Tibial nerve (tissue), 4 donors: Measurements from ENCODE around the gene CCNDBP1. TPM values are rescaled to one million over a fixed set of nuclear protein-coding genes. Genes with fewer than 3 reads are reported as not detected.
"Not testable (repeated sequence)": the region's sequence is repeated elsewhere in the genome, so short reads cannot be mapped to it uniquely, and the experiment has no call there.

Experiments
- DNase-seq, 2 donors: peaks; one replicate each; pipeline ENCODE4 v3.0.0-alpha.2; 2019; ENCODE audit warnings: low spot score in 2 of 2
- H3K27ac ChIP-seq, 4 donors: fragments of 200-600 bp; sonication (generic) in 3 of 4; one replicate each; pipeline ENCODE4 v1.5.1; 2017 to 2019; ENCODE audit warnings: mild to moderate bottlenecking in 1 of 4
- H3K27me3 ChIP-seq, 2 donors: fragments of 200-600 bp; sonication (generic) in 1 of 2; one replicate each; pipeline versions ENCODE4 v1.5.1 to v1.6.0; 2017 to 2019
- H3K36me3 ChIP-seq, 3 donors: fragments of 200-600 bp; sonication (generic); one replicate each; pipeline ENCODE4 v1.5.1; 2018 to 2019
- H3K4me1 ChIP-seq, 4 donors: fragments of 200-600 bp; sonication (generic) in 3 of 4; one replicate each; pipeline ENCODE4 v1.5.1; 2017 to 2019
- H3K4me3 ChIP-seq, 4 donors: fragments of 200-600 bp; sonication (generic) in 3 of 4; one replicate each; pipeline ENCODE4 v1.5.1; 2017 to 2019; ENCODE audit warnings: mild to moderate bottlenecking in 1 of 4, moderate library complexity in 1 of 4
- H3K9me3 ChIP-seq, 4 donors: fragments of 200-600 bp; sonication (generic) in 3 of 4; one replicate each; pipeline ENCODE4 v1.5.1; 2017 to 2019
- CTCF ChIP-seq, 5 experiments: fragments of 200-600 bp in 3 of 5; fragments of 450-650 bp in 2 of 5; sonication (generic) in 3 of 5; IDR thresholded peaks; one replicate each; pipeline ENCODE4 v1.5.1; 2016 to 2019; ENCODE audit warnings: antibody characterized with exemption in 5 of 5, mild to moderate bottlenecking in 3 of 5, moderate library complexity in 2 of 5
- EP300 ChIP-seq, 2 donors: sonication (generic); formaldehyde crosslinking; IDR thresholded peaks; one replicate each; pipeline ENCODE4 v1.6.1; 2017; ENCODE audit warnings: antibody characterized with exemption in 2 of 2, mild to moderate bottlenecking in 1 of 2
- POLR2A ChIP-seq, 2 donors: fragments of 450-650 bp; IDR thresholded peaks; one replicate each; pipeline ENCODE4 v1.6.1; 2017; ENCODE audit warnings: antibody characterized with exemption in 2 of 2, mild to moderate bottlenecking in 2 of 2, moderate library complexity in 2 of 2
- WGBS, 2 donors: methylation state at CpG; one replicate each; pipeline ENCODE4 v1.1.5; 2018; 5-methylcytosine and 5-hydroxymethylcytosine counted together
- total RNA-seq, 4 donors: library from RNA; depleted of rRNA; stranded (reverse); fragments of >200 nt; gene quantifications; one replicate each; pipeline ENCODE4 v1.1.0, GENCODE V29; 2016

The CCNDBP1 gene
- total RNA-seq, 4 donors from 2014 or later = 59.4 to 171 (median 97.2) TPM

GRCh38 chr15:43169888-43170287, 15.3 kb upstream of the CCNDBP1 start:
- DNase-seq = no peak
- no peaks in the 10 kb centered on the region for H3K27me3 ChIP-seq
- TF ChIP-seq CTCF (IDR thresholded peaks at IDR 0.05) = no peak
- TF ChIP-seq EP300 (IDR thresholded peaks at IDR 0.05) = no peak
- TF ChIP-seq POLR2A (IDR thresholded peaks at IDR 0.05) = no peak
- H3K27ac ChIP-seq = no peak overlapping the region
- H3K9me3 ChIP-seq = peaks cover 0 to 10% (median 0%) of the 10 kb centered on the region in 4 donors
- H3K4me3 ChIP-seq = no peak overlapping the region
- WGBS, 2 donors = 89 to 91% methylated on average over 4 of the region's 4 CpGs
- peaks cover 0 to 90% (median 7%) of the 10 kb centered on the region in 3 donors for H3K36me3 ChIP-seq
- no peaks in the 10 kb centered on the region for H3K4me1 ChIP-seq

- not testable (repeated sequence) for H3K27me3 ChIP-seq, H3K27ac ChIP-seq, H3K4me3 ChIP-seq, H3K9me3 ChIP-seq, H3K4me1 ChIP-seq, DNase-seq
- WGBS, 2 donors = 94 to 98% methylated on average over 25 of the region's 25 CpGs
- peaks cover 0 to 70% (median 10%) of the 10 kb centered on the region in 3 donors for H3K36me3 ChIP-seq
These were observed 9.4 kb upstream of the CCNDBP1 start for GRCh38 chr15:43175656-43176309.

- WGBS, 2 donors = 94% methylated on average over 2 of the region's 2 CpGs
- not testable (repeated sequence) for DNase-seq, H3K27ac ChIP-seq, H3K9me3 ChIP-seq, H3K27me3 ChIP-seq, H3K4me1 ChIP-seq, H3K4me3 ChIP-seq
- H3K36me3 ChIP-seq = peaks cover 0 to 68% (median 5%) of the 10 kb centered on the region in 3 donors
These were observed 8.1 kb upstream of the CCNDBP1 start for GRCh38 chr15:43177147-43177546.

GRCh38 chr15:43183270-43183669, 1.9 kb upstream of the CCNDBP1 start:
- Histone ChIP-seq H3K27ac (peak overlapping the region in 1 of 4 donors; percentile 38), H3K9me3 (no peaks in the 10 kb centered on the region), H3K4me1 (peaks cover 0 to 30% (median 13%) of the 10 kb centered on the region in 4 donors), H3K36me3 (peaks cover 0 to 35% (median 0%) of the 10 kb centered on the region in 3 donors), H3K4me3 (no peak overlapping the region), H3K27me3 (no peaks in the 10 kb centered on the region)
- DNase-seq = no peak
- WGBS, 2 donors = 58 to 62% methylated on average over 3 of the region's 3 CpGs
- no peak for TF ChIP-seq CTCF (IDR thresholded peaks at IDR 0.05)
- no peak for TF ChIP-seq POLR2A (IDR thresholded peaks at IDR 0.05)
- no peak for TF ChIP-seq EP300 (IDR thresholded peaks at IDR 0.05)

GRCh38 chr15:43184407-43185124, 637 bp upstream of the CCNDBP1 start:
- H3K36me3 ChIP-seq = peaks cover 0 to 38% (median 3%) of the 10 kb centered on the region in 3 donors
- H3K27me3 ChIP-seq = no peaks in the 10 kb centered on the region
- H3K9me3 ChIP-seq = no peaks in the 10 kb centered on the region
- H3K4me1 ChIP-seq = peaks cover 0 to 36% (median 14%) of the 10 kb centered on the region in 4 donors
- no peak for DNase-seq
- peak overlapping the region; percentile 84 to 98 (median 93) for H3K27ac ChIP-seq
- TF ChIP-seq POLR2A (IDR thresholded peaks at IDR 0.05) (no peak), CTCF (IDR thresholded peaks at IDR 0.05) (no peak), EP300 (IDR thresholded peaks at IDR 0.05) (no peak)
- peak overlapping the region in 3 of 4 donors; percentile 81 to 93 (median 91) for H3K4me3 ChIP-seq
- WGBS, 2 donors = 61 to 65% methylated on average over 9 of the region's 9 CpGs

GRCh38 chr15:43186003-43186353, 775 bp downstream of the CCNDBP1 start:
- Histone ChIP-seq H3K27ac (peak overlapping the region; percentile 84 to 98 (median 93)), H3K27me3 (no peaks in the 10 kb centered on the region), H3K4me3 (peak overlapping the region; percentile 77 to 93 (median 86)), H3K4me1 (peaks cover 0 to 44% (median 14%) of the 10 kb centered on the region in 4 donors), H3K36me3 (peaks cover 0 to 41% (median 8%) of the 10 kb centered on the region in 3 donors), H3K9me3 (no peaks in the 10 kb centered on the region)
- TF ChIP-seq EP300 (IDR thresholded peaks at IDR 0.05) (no peak), POLR2A (IDR thresholded peaks at IDR 0.05) (no peak), CTCF (IDR thresholded peaks at IDR 0.05) (no peak)
- 2 to 3% methylated on average over 13 of the region's 13 CpGs for WGBS, 2 donors
- DNase-seq = no peak
